NCI-H1092 treated with DMSO at 0.1 percent for 48 hours (cell line): ENCODE data around the gene PTPN9.
"Not testable (repeated sequence)": the region's sequence is repeated elsewhere in the genome, so short reads cannot be mapped to it uniquely, and the experiment has no call there.

Experiments
- DNase-seq: peaks from one replicate; lab custom pipeline; 2025; lab: John Stamatoyannopoulos, UW

Gene PTPN9

GRCh38 chr15:75530169-75530568 is 48.9 kb downstream of the PTPN9 start:
- DNase-seq, result no peak

- DNase-seq, result not testable (repeated sequence)
These were observed 53.4 kb downstream of the PTPN9 start for GRCh38 chr15:75525756-75526155.

- no peak for DNase-seq
These were observed 56.1 kb downstream of the PTPN9 start for GRCh38 chr15:75523011-75523410.

GRCh38 chr15:75517233-75517632 is 61.9 kb downstream of the PTPN9 start:
- DNase-seq, result no peak

GRCh38 chr15:75508840-75509532 is 70.1 kb downstream of the PTPN9 start:
- no peak for DNase-seq

- no peak for DNase-seq
These were observed 76.8 kb downstream of the PTPN9 start for GRCh38 chr15:75502360-75502759.

GRCh38 chr15:75493732-75494131 is 85.4 kb downstream of the PTPN9 start:
- DNase-seq, result no peak

- DNase-seq, result no peak
These were observed 95.2 kb downstream of the PTPN9 start for GRCh38 chr15:75483961-75484360.

- DNase-seq, result not testable (repeated sequence)
These were observed 95.6 kb downstream of the PTPN9 start for GRCh38 chr15:75483556-75483955.

GRCh38 chr15:75483106-75483505 is 96.0 kb downstream of the PTPN9 start:
- no peak for DNase-seq

- not testable (repeated sequence) for DNase-seq
These were observed 98.7 kb downstream of the PTPN9 start for GRCh38 chr15:75480463-75480862.

GRCh38 chr15:75479670-75480069 is 99.4 kb downstream of the PTPN9 start:
- DNase-seq, result no peak

- not testable (repeated sequence) for DNase-seq
These were observed 102.0 kb downstream of the PTPN9 start for GRCh38 chr15:75477094-75477493.

GRCh38 chr15:75468913-75469598 is 110.1 kb downstream of the PTPN9 start:
- no peak for DNase-seq

- no peak for DNase-seq
These were observed 118.5 kb downstream of the PTPN9 start for GRCh38 chr15:75460646-75461045.

- no peak for DNase-seq
These were observed 119.5 kb downstream of the PTPN9 start for GRCh38 chr15:75459581-75459980.

GRCh38 chr15:75456710-75457109 is 122.4 kb downstream of the PTPN9 start:
- no peak for DNase-seq

- DNase-seq, result no peak
These were observed 123.1 kb downstream of the PTPN9 start for GRCh38 chr15:75455982-75456531.

- peak; percentile 51 for DNase-seq
These were observed 123.6 kb downstream of the PTPN9 start for GRCh38 chr15:75455424-75455981.

GRCh38 chr15:75454471-75455378 is 124.4 kb downstream of the PTPN9 start:
- DNase-seq, result peak; percentile 64

- DNase-seq, result peak; percentile 99
These were observed 125.2 kb downstream of the PTPN9 start for GRCh38 chr15:75453703-75454470.
